Measurements from ENCODE around the gene IRAK2.

DNA sequence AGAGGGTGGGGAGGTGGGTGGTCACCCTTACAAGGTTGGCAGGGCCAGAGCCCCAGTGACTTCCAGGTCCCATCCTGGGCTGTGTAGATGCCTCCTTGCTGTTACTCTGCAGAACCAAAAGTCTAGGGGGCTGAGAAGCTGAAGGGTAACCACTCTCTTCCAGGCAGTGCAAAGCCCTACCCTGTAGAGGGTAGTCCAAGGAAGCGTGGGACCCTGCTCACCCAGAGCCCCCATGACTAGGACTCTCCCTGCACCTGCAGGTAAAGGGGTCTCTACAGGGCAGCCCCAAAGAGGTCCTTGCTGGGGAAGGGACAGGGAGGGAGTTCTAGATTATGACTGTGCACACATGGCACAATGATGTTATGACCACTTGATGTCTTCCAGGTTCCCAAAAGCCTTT lies 113.8 kb downstream of the IRAK2 start:
- TF ChIP-seq, protein P1, sequence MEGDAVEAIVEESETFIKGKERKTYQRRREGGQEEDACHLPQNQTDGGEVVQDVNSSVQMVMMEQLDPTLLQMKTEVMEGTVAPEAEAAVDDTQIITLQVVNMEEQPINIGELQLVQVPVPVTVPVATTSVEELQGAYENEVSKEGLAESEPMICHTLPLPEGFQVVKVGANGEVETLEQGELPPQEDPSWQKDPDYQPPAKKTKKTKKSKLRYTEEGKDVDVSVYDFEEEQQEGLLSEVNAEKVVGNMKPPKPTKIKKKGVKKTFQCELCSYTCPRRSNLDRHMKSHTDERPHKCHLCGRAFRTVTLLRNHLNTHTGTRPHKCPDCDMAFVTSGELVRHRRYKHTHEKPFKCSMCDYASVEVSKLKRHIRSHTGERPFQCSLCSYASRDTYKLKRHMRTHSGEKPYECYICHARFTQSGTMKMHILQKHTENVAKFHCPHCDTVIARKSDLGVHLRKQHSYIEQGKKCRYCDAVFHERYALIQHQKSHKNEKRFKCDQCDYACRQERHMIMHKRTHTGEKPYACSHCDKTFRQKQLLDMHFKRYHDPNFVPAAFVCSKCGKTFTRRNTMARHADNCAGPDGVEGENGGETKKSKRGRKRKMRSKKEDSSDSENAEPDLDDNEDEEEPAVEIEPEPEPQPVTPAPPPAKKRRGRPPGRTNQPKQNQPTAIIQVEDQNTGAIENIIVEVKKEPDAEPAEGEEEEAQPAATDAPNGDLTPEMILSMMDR (conservative IDR thresholded peaks at IDR 0.05; ENCODE audit: low read depth, low read length) = no peak
- TF ChIP-seq EZH2 (IDR thresholded peaks at IDR 0.05; ENCODE audit: borderline replicate concordance, low read depth, low read length, poor library complexity, severe bottlenecking) = no peak
